HFFc6 (cell line): Measurements from ENCODE around the gene THSD4. TPM values are rescaled to one million over a fixed set of nuclear protein-coding genes. Genes with fewer than 3 reads are reported as not detected.
"Not testable (repeated sequence)": the region's sequence is repeated elsewhere in the genome, so short reads cannot be mapped to it uniquely, and the experiment has no call there.

ENCODE experiments used
- DNase-seq: peaks from one replicate; pipeline ENCODE4 v3.0.0-alpha.2; 2018
- H3K27ac Mint-ChIP-seq: 2 replicates; pipeline ENCODE4 v1.8.0; 2020; ENCODE audit warnings: mild to moderate bottlenecking, mixed read lengths
- H3K27me3 Mint-ChIP-seq: 2 replicates; pipeline ENCODE4 v1.8.0; 2021; ENCODE audit warnings: mild to moderate bottlenecking, moderate library complexity, mixed read lengths; ENCODE audit not compliant: insufficient read depth
- H3K36me3 Mint-ChIP-seq: 2 replicates; pipeline ENCODE4 v1.8.0; 2021; ENCODE audit warnings: low read depth, mixed read lengths
- H3K4me1 Mint-ChIP-seq: 2 replicates; pipeline ENCODE4 v1.8.0; 2020; ENCODE audit warnings: low read depth, mixed read lengths
- H3K4me3 Mint-ChIP-seq: 2 replicates; pipeline ENCODE4 v1.8.0; 2020; ENCODE audit warnings: mild to moderate bottlenecking, moderate library complexity, mixed read lengths
- H3K9me3 Mint-ChIP-seq: 2 replicates; pipeline ENCODE4 v1.8.0; 2020; ENCODE audit warnings: mild to moderate bottlenecking, mixed read lengths
- CTCF ChIP-seq: fragments of 200-600 bp; sonication (generic); IDR thresholded peaks from 2 replicates; pipeline ENCODE4 v1.5.0; 2021; ENCODE audit warnings: antibody characterized with exemption, mild to moderate bottlenecking
- total RNA-seq, 6 experiments: library from RNA; stranded (reverse); fragmentation: NEBNext Ultra II Directional; extraction: Animal tissue kit (Norgen Biotek cat#: 25700); gene quantifications; 2 replicates in 1 of 6; 3 replicates in 5 of 6; pipeline ENCODE4 v1.2.3, GENCODE V29; 2021

The THSD4 gene
- total RNA-seq, 6 experiments from 2014 or later = 32.7 to 39.1 (median 36.4) TPM

GRCh38 chr15:71212146-71212545, 96.9 kb downstream of the THSD4 start:
- no peak overlapping the region for H3K4me3 Mint-ChIP-seq
- peaks cover 35% of the 10 kb centered on the region for H3K36me3 Mint-ChIP-seq
- TF ChIP-seq CTCF = no peak
- H3K4me1 Mint-ChIP-seq = no peaks in the 10 kb centered on the region
- no peaks in the 10 kb centered on the region; the same call in 1 of the 2 replicates for H3K27me3 Mint-ChIP-seq
- H3K27ac Mint-ChIP-seq = no peak overlapping the region
- H3K9me3 Mint-ChIP-seq = peaks cover 8% of the 10 kb centered on the region; the same call in 1 of the 2 replicates
- DNase-seq = no peak

GRCh38 chr15:71213943-71214342, 98.7 kb downstream of the THSD4 start:
- H3K4me1 Mint-ChIP-seq, H3K4me3 Mint-ChIP-seq, H3K9me3 Mint-ChIP-seq, H3K27ac Mint-ChIP-seq, DNase-seq, H3K27me3 Mint-ChIP-seq: not testable (repeated sequence)
- peaks cover 45% of the 10 kb centered on the region for H3K36me3 Mint-ChIP-seq

- peaks cover 34% of the 10 kb centered on the region for H3K36me3 Mint-ChIP-seq
- peaks cover 19% of the 10 kb centered on the region for H3K4me1 Mint-ChIP-seq
- no peak overlapping the region for H3K27ac Mint-ChIP-seq
- DNase-seq = no peak
- H3K27me3 Mint-ChIP-seq = peaks cover 1% of the 10 kb centered on the region; the same call in 1 of the 2 replicates
- TF ChIP-seq CTCF = no peak
- H3K4me3 Mint-ChIP-seq = no peak overlapping the region
- peaks cover 8% of the 10 kb centered on the region; the same call in 1 of the 2 replicates for H3K9me3 Mint-ChIP-seq
Measured at GRCh38 chr15:71215126-71215894, 100.0 kb downstream of the THSD4 start.

GRCh38 chr15:71218272-71218805, 103.1 kb downstream of the THSD4 start:
- no peak overlapping the region for H3K27ac Mint-ChIP-seq
- H3K4me1 Mint-ChIP-seq = peaks cover 19% of the 10 kb centered on the region
- H3K9me3 Mint-ChIP-seq = peaks cover 8% of the 10 kb centered on the region; the same call in 1 of the 2 replicates
- DNase-seq = no peak
- peaks cover 1% of the 10 kb centered on the region; the same call in 1 of the 2 replicates for H3K27me3 Mint-ChIP-seq
- no peak for TF ChIP-seq CTCF
- peaks cover 38% of the 10 kb centered on the region for H3K36me3 Mint-ChIP-seq
- no peak overlapping the region for H3K4me3 Mint-ChIP-seq

GRCh38 chr15:71219101-71219500, 103.8 kb downstream of the THSD4 start:
- H3K4me1 Mint-ChIP-seq = peaks cover 19% of the 10 kb centered on the region

More at GRCh38 chr15:71219101-71219500, 103.8 kb downstream of the THSD4 start:
- peaks cover 3% of the 10 kb centered on the region; the same call in 1 of the 2 replicates for H3K27me3 Mint-ChIP-seq
- DNase-seq = no peak
- H3K9me3 Mint-ChIP-seq = peaks cover 1% of the 10 kb centered on the region; the same call in 1 of the 2 replicates
- peaks cover 38% of the 10 kb centered on the region for H3K36me3 Mint-ChIP-seq
- H3K27ac Mint-ChIP-seq = no peak overlapping the region
- no peak overlapping the region for H3K4me3 Mint-ChIP-seq
- no peak for TF ChIP-seq CTCF
